Parathyroid adenoma (tissue), 2 donors: ENCODE measurements around the gene KITLG.
"Not testable (repeated sequence)": the region's sequence is repeated elsewhere in the genome, so short reads cannot be mapped to it uniquely, and the experiment has no call there.

Experiments used
- H2AFZ ChIP-seq: fragments of 300-600 bp; sonication (generic); one replicate; pipeline ENCODE4 v1.7.0; 2017; ENCODE audit warnings: antibody characterized with exemption, mild to moderate bottlenecking
- H3K27ac ChIP-seq: fragments of 300-600 bp; sonication (generic); one replicate; pipeline ENCODE4 v1.7.0; 2017
- H3K27me3 ChIP-seq: fragments of 300-600 bp; sonication (generic); one replicate; pipeline ENCODE4 v1.7.0; 2017; ENCODE audit warnings: low read length; ENCODE audit not compliant: control insufficient read depth, insufficient read depth
- H3K36me3 ChIP-seq: fragments of 300-600 bp; sonication (generic); one replicate; pipeline ENCODE4 v1.7.0; 2017; ENCODE audit warnings: low read length; ENCODE audit not compliant: control insufficient read depth, insufficient read depth
- H3K4me1 ChIP-seq: fragments of 300-600 bp; sonication (generic); one replicate; pipeline ENCODE4 v1.7.0; 2017; ENCODE audit warnings: control low read depth
- H3K4me2 ChIP-seq: fragments of 300-600 bp; sonication (generic); one replicate; pipeline ENCODE4 v1.7.0; 2017; ENCODE audit warnings: low read length
- H3K4me3 ChIP-seq: fragments of 300-600 bp; sonication (generic); one replicate; pipeline ENCODE4 v1.7.0; 2017; ENCODE audit warnings: low read depth, low read length
- H3K79me2 ChIP-seq: fragments of 300-600 bp; sonication (generic); one replicate; pipeline ENCODE4 v1.7.0; 2017; ENCODE audit warnings: control low read depth
- H3K9ac ChIP-seq: fragments of 300-600 bp; sonication (generic); one replicate; pipeline ENCODE4 v1.7.0; 2017; ENCODE audit warnings: mild to moderate bottlenecking
- H3K9me3 ChIP-seq: fragments of 300-600 bp; sonication (generic); one replicate; pipeline ENCODE4 v1.7.0; 2017; ENCODE audit warnings: low read length; ENCODE audit not compliant: control insufficient read depth
- TF ChIP-seq, protein P1 (sequence below): fragments of 300-600 bp; sonication (generic); IDR thresholded peaks from one replicate; pipeline ENCODE4 v1.7.0; 2017; ENCODE audit warnings: antibody characterized with exemption, mild to moderate bottlenecking
- donor health status: primary hyperparathyroidism.

The KITLG gene

DNA sequence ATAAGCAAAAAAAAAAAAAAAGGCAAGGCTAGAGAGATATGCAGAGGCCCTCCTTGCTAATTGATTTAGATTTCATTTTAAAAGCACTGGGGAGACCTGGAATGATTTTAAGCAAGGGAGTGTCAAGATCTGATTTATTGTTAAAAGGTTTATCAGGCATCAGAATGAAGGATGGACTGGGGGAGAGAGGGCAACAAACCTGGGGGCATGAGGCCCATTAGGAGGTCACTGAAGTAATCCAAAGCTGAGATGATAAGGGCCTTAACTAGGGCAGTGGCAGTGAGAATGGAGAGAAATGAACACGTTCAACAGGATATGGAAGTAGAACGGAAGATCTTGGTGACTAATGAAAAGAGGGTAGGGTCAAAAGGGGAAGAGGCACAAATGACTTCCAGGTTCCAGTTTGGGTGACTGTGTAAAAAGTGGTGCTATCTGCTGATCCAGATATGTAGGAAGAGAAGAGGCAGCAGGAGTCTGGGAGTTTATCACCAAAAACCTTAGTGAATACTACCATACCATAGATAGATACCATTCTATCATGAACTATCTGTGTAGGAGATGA is 24.0 kb downstream of the KITLG start:
- no peaks in the 10 kb centered on the region for H3K27me3 ChIP-seq
- H3K79me2 ChIP-seq, result no peaks in the 10 kb centered on the region
- H3K27ac ChIP-seq, result no peak overlapping the region
- H3K36me3 ChIP-seq, result no peaks in the 10 kb centered on the region
- TF ChIP-seq, protein P1, sequence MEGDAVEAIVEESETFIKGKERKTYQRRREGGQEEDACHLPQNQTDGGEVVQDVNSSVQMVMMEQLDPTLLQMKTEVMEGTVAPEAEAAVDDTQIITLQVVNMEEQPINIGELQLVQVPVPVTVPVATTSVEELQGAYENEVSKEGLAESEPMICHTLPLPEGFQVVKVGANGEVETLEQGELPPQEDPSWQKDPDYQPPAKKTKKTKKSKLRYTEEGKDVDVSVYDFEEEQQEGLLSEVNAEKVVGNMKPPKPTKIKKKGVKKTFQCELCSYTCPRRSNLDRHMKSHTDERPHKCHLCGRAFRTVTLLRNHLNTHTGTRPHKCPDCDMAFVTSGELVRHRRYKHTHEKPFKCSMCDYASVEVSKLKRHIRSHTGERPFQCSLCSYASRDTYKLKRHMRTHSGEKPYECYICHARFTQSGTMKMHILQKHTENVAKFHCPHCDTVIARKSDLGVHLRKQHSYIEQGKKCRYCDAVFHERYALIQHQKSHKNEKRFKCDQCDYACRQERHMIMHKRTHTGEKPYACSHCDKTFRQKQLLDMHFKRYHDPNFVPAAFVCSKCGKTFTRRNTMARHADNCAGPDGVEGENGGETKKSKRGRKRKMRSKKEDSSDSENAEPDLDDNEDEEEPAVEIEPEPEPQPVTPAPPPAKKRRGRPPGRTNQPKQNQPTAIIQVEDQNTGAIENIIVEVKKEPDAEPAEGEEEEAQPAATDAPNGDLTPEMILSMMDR, result no peak
- no peak overlapping the region for H3K9ac ChIP-seq
- no peaks in the 10 kb centered on the region for H3K4me1 ChIP-seq
- no peak overlapping the region for H3K4me3 ChIP-seq
- no peak overlapping the region for H3K4me2 ChIP-seq
- no peaks in the 10 kb centered on the region for H3K9me3 ChIP-seq
- H2AFZ ChIP-seq, result no peak overlapping the region

DNA sequence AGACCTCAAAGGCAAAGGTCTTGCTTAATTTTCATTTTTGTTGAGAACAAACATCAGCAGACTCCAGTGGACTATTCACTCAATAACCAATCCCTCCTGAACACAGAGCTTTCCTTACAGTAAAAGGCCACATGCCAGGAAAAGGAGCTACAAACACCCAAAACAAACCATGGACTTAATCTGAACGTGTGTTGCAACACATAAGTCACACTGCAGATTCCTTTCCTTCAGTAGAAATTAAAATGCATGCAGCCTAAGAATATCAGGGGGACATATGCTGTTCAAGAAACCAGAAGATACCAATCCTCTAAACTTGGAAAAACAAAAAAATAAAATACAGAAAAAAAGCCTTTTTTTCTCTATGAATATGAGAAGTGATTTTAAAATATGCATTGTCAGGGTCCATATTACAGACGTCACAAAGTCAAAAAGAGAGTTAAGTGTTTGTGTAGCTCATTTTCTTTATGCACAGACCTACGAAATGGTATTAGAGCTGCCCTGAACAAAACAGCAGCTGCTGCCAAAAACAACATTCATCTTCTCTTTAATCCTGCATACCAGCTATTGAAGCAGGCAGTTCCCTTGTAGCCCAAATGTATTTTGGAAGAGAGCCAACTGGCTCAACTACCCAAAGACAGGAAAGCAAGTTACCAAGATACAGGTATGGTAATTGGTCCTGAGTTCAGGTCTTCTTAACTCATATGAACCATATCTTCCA is 26.2 kb downstream of the KITLG start:
- Histone ChIP-seq H3K79me2 (no peaks in the 10 kb centered on the region), H3K9ac (no peak overlapping the region), H3K4me2 (no peak overlapping the region), H3K36me3 (no peaks in the 10 kb centered on the region), H2AFZ (no peak overlapping the region), H3K27ac (no peak overlapping the region), H3K4me3 (no peak overlapping the region), H3K27me3 (no peaks in the 10 kb centered on the region), H3K9me3 (no peaks in the 10 kb centered on the region), H3K4me1 (no peaks in the 10 kb centered on the region)
- TF ChIP-seq, protein P1, result no peak

DNA sequence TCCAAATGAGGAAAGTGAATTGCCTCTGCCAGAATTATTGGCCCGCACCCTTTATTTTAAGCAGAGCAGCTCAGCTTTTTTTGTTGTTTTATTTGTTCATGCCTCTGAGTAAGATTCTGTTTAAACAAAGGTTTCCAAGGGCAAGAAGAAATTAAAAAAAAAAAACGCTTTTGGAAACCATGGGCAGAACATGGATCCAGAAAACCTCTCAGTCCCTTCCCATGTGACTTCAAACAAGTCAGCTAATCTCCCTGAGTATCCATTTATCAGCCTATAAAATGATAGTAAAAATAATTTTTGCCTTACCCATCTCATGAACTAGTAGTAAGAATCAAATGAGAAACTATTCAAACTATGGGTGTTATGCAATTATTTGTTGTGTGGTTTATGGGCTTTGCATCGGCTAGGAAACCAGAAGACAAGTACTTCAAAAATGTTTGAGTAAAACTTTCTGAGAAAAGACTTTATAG is 27.6 kb downstream of the KITLG start:
- no peak overlapping the region for H3K4me2 ChIP-seq
- H3K4me1 ChIP-seq, result no peaks in the 10 kb centered on the region
- no peak overlapping the region for H3K4me3 ChIP-seq
- H3K36me3 ChIP-seq, result no peaks in the 10 kb centered on the region
- no peaks in the 10 kb centered on the region for H3K9me3 ChIP-seq
- no peaks in the 10 kb centered on the region for H3K27me3 ChIP-seq
- H3K9ac ChIP-seq, result no peak overlapping the region
- H3K27ac ChIP-seq, result no peak overlapping the region
- TF ChIP-seq, protein P1, result no peak
- no peaks in the 10 kb centered on the region for H3K79me2 ChIP-seq
- H2AFZ ChIP-seq, result no peak overlapping the region

DNA sequence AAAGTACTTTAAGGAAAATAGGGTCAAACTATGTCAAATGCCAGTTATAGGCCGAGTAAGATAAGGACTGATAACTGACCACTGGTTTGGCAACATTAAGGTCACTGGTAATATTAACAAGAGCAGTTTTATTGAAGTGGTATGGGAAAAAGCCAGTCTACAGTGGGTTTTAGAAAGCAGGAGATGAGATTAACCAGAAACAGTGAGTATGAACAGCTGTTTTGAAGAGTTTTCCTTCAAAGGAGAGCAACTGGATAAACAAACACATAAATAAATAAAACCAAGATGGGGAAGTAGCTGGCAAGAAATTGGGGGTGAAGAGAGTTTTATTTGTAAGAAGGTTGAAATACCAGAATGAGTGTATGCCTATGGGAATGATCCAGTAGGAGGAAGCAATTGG is 30.3 kb downstream of the KITLG start:
- no peaks in the 10 kb centered on the region for H3K9me3 ChIP-seq
- TF ChIP-seq, protein P1, result no peak
- H3K79me2 ChIP-seq, result no peaks in the 10 kb centered on the region
- H3K4me1 ChIP-seq, result no peaks in the 10 kb centered on the region
- H3K36me3 ChIP-seq, result no peaks in the 10 kb centered on the region
- no peak overlapping the region for H3K9ac ChIP-seq
- no peak overlapping the region for H3K4me3 ChIP-seq
- no peak overlapping the region for H3K27ac ChIP-seq
- no peaks in the 10 kb centered on the region for H3K27me3 ChIP-seq
- H3K4me2 ChIP-seq, result no peak overlapping the region
- no peak overlapping the region for H2AFZ ChIP-seq

DNA sequence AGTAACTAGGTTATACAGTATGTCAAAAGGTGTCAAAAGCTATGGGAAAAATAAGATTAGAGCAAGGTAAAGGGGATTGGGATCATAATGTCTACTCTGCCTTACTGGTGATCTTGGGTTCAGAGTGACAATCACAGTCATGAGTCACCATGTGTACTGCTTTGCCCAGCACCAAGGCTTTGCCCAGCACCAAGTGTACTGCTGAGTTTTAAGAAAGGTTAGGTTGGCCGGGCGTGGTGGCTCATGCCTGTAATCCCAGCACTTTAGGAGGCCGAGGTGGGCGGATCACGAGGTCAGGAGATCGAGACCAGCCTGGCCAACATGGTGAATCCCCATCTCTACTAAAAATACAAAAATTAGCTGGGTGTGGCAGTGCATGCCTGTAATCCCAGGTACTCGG is 32.3 kb downstream of the KITLG start:
- not testable (repeated sequence) for H2AFZ ChIP-seq, H3K79me2 ChIP-seq, H3K4me2 ChIP-seq, H3K4me1 ChIP-seq, H3K27me3 ChIP-seq, H3K36me3 ChIP-seq, H3K4me3 ChIP-seq, H3K9me3 ChIP-seq, H3K27ac ChIP-seq, H3K9ac ChIP-seq
